Right hindlimb (tissue), 1 donor: Measurements from ENCODE around the gene CNTLN.
"Not testable (repeated sequence)": the region's sequence is repeated elsewhere in the genome, so short reads cannot be mapped to it uniquely, and the experiment has no call there.

Experiments
- DNase-seq: peaks from one replicate; pipeline ENCODE4 v3.0.0-alpha.2; 2018

CNTLN gene

GRCh38 chr9:17315341-17315740 is 180.5 kb downstream of the CNTLN start:
- DNase-seq = no peak

- no peak for DNase-seq
These were observed 184.0 kb downstream of the CNTLN start for GRCh38 chr9:17318821-17319320.

- no peak for DNase-seq
These were observed 185.0 kb downstream of the CNTLN start for GRCh38 chr9:17319864-17320263.

- DNase-seq = no peak
These were observed 188.3 kb downstream of the CNTLN start for GRCh38 chr9:17322882-17323864.

GRCh38 chr9:17328331-17328730 is 193.5 kb downstream of the CNTLN start:
- DNase-seq = no peak

GRCh38 chr9:17330097-17330496 is 195.3 kb downstream of the CNTLN start:
- DNase-seq = no peak

- no peak for DNase-seq
These were observed 197.3 kb downstream of the CNTLN start for GRCh38 chr9:17332115-17332514.

- no peak for DNase-seq
These were observed 204.3 kb downstream of the CNTLN start for GRCh38 chr9:17339156-17339555.

GRCh38 chr9:17342696-17343095 is 207.9 kb downstream of the CNTLN start:
- DNase-seq = peak; percentile 18

GRCh38 chr9:17349831-17350230 is 215.0 kb downstream of the CNTLN start:
- DNase-seq = no peak

GRCh38 chr9:17354006-17354405 is 219.2 kb downstream of the CNTLN start:
- DNase-seq = not testable (repeated sequence)

GRCh38 chr9:17361378-17361777 is 226.5 kb downstream of the CNTLN start:
- DNase-seq = no peak

- no peak for DNase-seq
These were observed 232.2 kb downstream of the CNTLN start for GRCh38 chr9:17367035-17367434.

- DNase-seq = no peak
These were observed 245.5 kb downstream of the CNTLN start for GRCh38 chr9:17380126-17380861.

GRCh38 chr9:17387565-17387964 is 252.7 kb downstream of the CNTLN start:
- no peak for DNase-seq

GRCh38 chr9:17389026-17389425 is 254.2 kb downstream of the CNTLN start:
- DNase-seq = no peak

GRCh38 chr9:17394881-17395510 is 260.2 kb downstream of the CNTLN start:
- DNase-seq = no peak

- not testable (repeated sequence) for DNase-seq
These were observed 262.4 kb downstream of the CNTLN start for GRCh38 chr9:17397166-17397728.

GRCh38 chr9:17398350-17398749 is 263.5 kb downstream of the CNTLN start:
- no peak for DNase-seq

- DNase-seq = no peak
These were observed 267.0 kb downstream of the CNTLN start for GRCh38 chr9:17401858-17402257.

GRCh38 chr9:17402309-17402708 is 267.5 kb downstream of the CNTLN start:
- no peak for DNase-seq

GRCh38 chr9:17403539-17403938 is 268.7 kb downstream of the CNTLN start:
- no peak for DNase-seq

GRCh38 chr9:17414986-17415385 is 280.1 kb downstream of the CNTLN start:
- no peak for DNase-seq
